Ovary (tissue), 3 donors: ENCODE measurements around the gene MEIS1.

Experiments
- CTCF ChIP-seq, 3 donors: fragments of 450-650 bp in 2 of 3; fragments of 200-600 bp in 1 of 3; IDR thresholded peaks; one replicate each; pipeline versions ENCODE4 v1.5.1 to v1.8.0; 2016 to 2022; ENCODE audit warnings: antibody characterized with exemption in 3 of 3, mild to moderate bottlenecking in 1 of 3
- EP300 ChIP-seq: sonication (generic); formaldehyde crosslinking; IDR thresholded peaks from one replicate; pipeline ENCODE4 v1.6.1; 2017; ENCODE audit warnings: antibody characterized with exemption
- POLR2A ChIP-seq: fragments of 450-650 bp; IDR thresholded peaks from one replicate; pipeline ENCODE4 v1.6.1; 2017; ENCODE audit warnings: antibody characterized with exemption, mild to moderate bottlenecking, moderate library complexity
- donor health status: DM: no; HTN: no; CAD: no.

GRCh38 chr2:66541646-66542045, 106.7 kb downstream of the MEIS1 start:
- TF ChIP-seq POLR2A: no peak
- no peak for TF ChIP-seq CTCF (IDR thresholded peaks at IDR 0.05)
- TF ChIP-seq EP300: no peak
